Panc1 (cell line): ENCODE measurements around the gene ASMT. TPM values are rescaled to one million over a fixed set of nuclear protein-coding genes. Genes with fewer than 3 reads are reported as not detected.

Source experiments
- ATAC-seq: fragments of 200-7000 bp; cut with Tn5 transposase; 2 replicates; pipeline ENCODE4 v1.9.1; 2020; ENCODE audit warnings: mild to moderate bottlenecking, moderate library complexity
- BruUV-seq: library from RNA; stranded (reverse); fragments of 400-500 nt; replicated peaks from 2 replicates; lab custom pipeline; 2021; lab: Mats Ljungman, UMichigan
- CTCF ChIA-PET: fragments of 300-600 bp; sonication (Branson Sonifier 250); formaldehyde crosslinking; loops from one replicate; lab custom pipeline; 2022; ENCODE audit warnings: antibody characterized with exemption; lab: Charles Lee
- POLR2A ChIA-PET: fragments of 300-600 bp; sonication (Branson Sonifier 250); formaldehyde crosslinking; loops from one replicate; lab custom pipeline; 2022; ENCODE audit warnings: antibody characterized with exemption; lab: Charles Lee
- DNase-seq: peaks from one replicate; pipeline ENCODE4 v3.0.0-alpha.2; 2010; ENCODE audit warnings: low read depth, low spot score
- H3K27ac ChIP-seq: 2 replicates; pipeline ENCODE4 v1.5.1; 2011; ENCODE audit warnings: mild to moderate bottlenecking, low read length, inconsistent platforms
- H3K27me3 ChIP-seq: fragments of 200-500 bp; sonication (Bioruptor generic); 2 replicates; pipeline ENCODE4 v1.6.0; 2014; ENCODE audit warnings: low read length, inconsistent platforms; ENCODE audit not compliant: control insufficient read depth, insufficient read depth
- H3K36me3 ChIP-seq: fragments of 200-500 bp; sonication (Bioruptor generic); 2 replicates; pipeline ENCODE4 v1.5.1; 2014; ENCODE audit warnings: inconsistent platforms, mild to moderate bottlenecking, low read length, moderate library complexity; ENCODE audit not compliant: control insufficient read depth, insufficient read depth
- H3K4me1 ChIP-seq: 2 replicates; pipeline ENCODE4 v1.5.1; 2011; ENCODE audit warnings: inconsistent platforms, mild to moderate bottlenecking, low read length, moderate library complexity; ENCODE audit not compliant: control insufficient read depth, insufficient read depth
- H3K4me3 ChIP-seq, 2 experiments: 2 replicates each; pipeline ENCODE4 v1.5.1; 2011 to 2012; ENCODE audit warnings: low read depth in 2 of 2, low read length in 2 of 2, mild to moderate bottlenecking in 2 of 2, inconsistent platforms in 1 of 2, moderate library complexity in 1 of 2
- H3K9me3 ChIP-seq: fragments of 200-500 bp; sonication (Bioruptor generic); 2 replicates; pipeline ENCODE4 v1.5.1; 2014; ENCODE audit warnings: low read depth, mild to moderate bottlenecking, inconsistent platforms, low read length, moderate library complexity; ENCODE audit not compliant: control insufficient read depth, insufficient read depth
- CTCF ChIP-seq: fragments of 450-650 bp; IDR thresholded peaks from 2 replicates; pipeline ENCODE4 v1.5.1; 2017; ENCODE audit warnings: mild to moderate bottlenecking
- POLR2AphosphoS5 ChIP-seq: IDR thresholded peaks from 2 replicates; pipeline ENCODE4 v1.6.1; 2012; ENCODE audit warnings: mild to moderate bottlenecking, low read depth, low read length, moderate library complexity
- REST ChIP-seq, 2 experiments: IDR thresholded peaks; 2 replicates each; pipeline ENCODE4 v1.6.1; 2011 to 2012; ENCODE audit warnings: low read depth in 2 of 2, control low read depth in 1 of 2, low read length in 1 of 2, mild to moderate bottlenecking in 1 of 2, moderate library complexity in 1 of 2; ENCODE audit not compliant: insufficient read depth in 1 of 2
- SIN3A ChIP-seq: IDR thresholded peaks from 2 replicates; pipeline ENCODE4 v1.6.1; 2012; ENCODE audit warnings: low read depth, mild to moderate bottlenecking, low read length, moderate library complexity, borderline replicate concordance; ENCODE audit not compliant: insufficient read depth
- TCF7L2 ChIP-seq: IDR thresholded peaks from 2 replicates; pipeline ENCODE4 v1.6.1; 2011; ENCODE audit warnings: mild to moderate bottlenecking, low read depth, low read length, inconsistent platforms
- in situ Hi-C: cut with HindIII; loops from 2 replicates; pipeline ENCODE4 v1.10.0; 2016; ENCODE audit warnings: low sequenced_read_pairs, low pct_unique_long_range_greater_than_20kb
- intact Hi-C: fragments of 100-400 bp; cut with micrococcal nuclease; formaldehyde crosslinking; loops from one replicate; pipeline ENCODE4 v1.10.0; 2022; ENCODE audit not compliant: unreplicated experiment
- total RNA-seq: library from RNA; stranded (reverse); gene quantifications from one replicate; pipeline ENCODE4 v1.2.1, GENCODE V29; 2021; ENCODE audit not compliant: unreplicated experiment

Gene ASMT
- total RNA-seq, 1 experiment from 2014 or later = not detected

- ChIA-PET CTCF (no interaction called here), POLR2A (no interaction called here)
- Histone ChIP-seq H3K4me3 (no peak overlapping the region), H3K27me3 (no peaks in the 10 kb centered on the region), H3K36me3 (no peaks in the 10 kb centered on the region), H3K9me3 (no peaks in the 10 kb centered on the region), H3K4me1 (no peaks in the 10 kb centered on the region), H3K27ac (no peak overlapping the region)
- TF ChIP-seq CTCF = no peak
- no peak for TF ChIP-seq REST (IDR thresholded peaks at IDR 0.05; ENCODE audit: insufficient read depth in 1 of 2, low read depth in 2 of 2, low read length in 1 of 2)
- TF ChIP-seq TCF7L2 = no peak
- TF ChIP-seq POLR2AphosphoS5 = no peak
- no peak for TF ChIP-seq SIN3A
- in situ Hi-C loops (no loop called here), intact Hi-C loops (no loop called here)
- no TSS peak for BruUV-seq
- no peak for DNase-seq
- ATAC-seq = no peak
Observed at GRCh38 chrX:1629244-1629643, 14.4 kb downstream of the ASMT start.

GRCh38 chrX:1646009-1646408 is 31.1 kb downstream of the ASMT start:
- H3K4me3 ChIP-seq = no peak overlapping the region
- DNase-seq (no peak), ATAC-seq (no peak)
- no peak overlapping the region for H3K27ac ChIP-seq
- ChIA-PET POLR2A (no interaction called here), CTCF (no interaction called here)
- no peaks in the 10 kb centered on the region for H3K27me3 ChIP-seq
- intact Hi-C loops (no loop called here), in situ Hi-C loops (no loop called here)
- no peaks in the 10 kb centered on the region for H3K4me1 ChIP-seq
- H3K9me3 ChIP-seq = no peaks in the 10 kb centered on the region
- BruUV-seq = no TSS peak
- TF ChIP-seq REST (IDR thresholded peaks at IDR 0.05; ENCODE audit: insufficient read depth in 1 of 2, low read depth in 2 of 2, low read length in 1 of 2) (no peak), CTCF (no peak), SIN3A (no peak), POLR2AphosphoS5 (no peak), TCF7L2 (no peak)
- H3K36me3 ChIP-seq = no peaks in the 10 kb centered on the region
